Jurkat, Clone E6-1 (cell line): ENCODE results near the gene CA6.
"Not testable (repeated sequence)": the region's sequence is repeated elsewhere in the genome, so short reads cannot be mapped to it uniquely, and the experiment has no call there.

Source experiments
- DNase-seq: peaks from one replicate; pipeline ENCODE4 v3.0.0-alpha.2; 2011; ENCODE audit warnings: low read depth, low spot score
- H3K4me3 ChIP-seq: 2 replicates; pipeline ENCODE4 v1.5.1; 2011; ENCODE audit warnings: mild to moderate bottlenecking, low read length, control low read depth, moderate library complexity

CA6 gene

GRCh38 chr1:8925406-8925805, 20.3 kb upstream of the CA6 start:
- H3K4me3 ChIP-seq: no peak overlapping the region
- no peak for DNase-seq

- H3K4me3 ChIP-seq: no peak overlapping the region
- no peak for DNase-seq
Observed at GRCh38 chr1:8925960-8926359, 19.7 kb upstream of the CA6 start.

- DNase-seq: no peak
- H3K4me3 ChIP-seq: no peak overlapping the region
Observed at GRCh38 chr1:8926707-8927694, 18.7 kb upstream of the CA6 start.

DNA sequence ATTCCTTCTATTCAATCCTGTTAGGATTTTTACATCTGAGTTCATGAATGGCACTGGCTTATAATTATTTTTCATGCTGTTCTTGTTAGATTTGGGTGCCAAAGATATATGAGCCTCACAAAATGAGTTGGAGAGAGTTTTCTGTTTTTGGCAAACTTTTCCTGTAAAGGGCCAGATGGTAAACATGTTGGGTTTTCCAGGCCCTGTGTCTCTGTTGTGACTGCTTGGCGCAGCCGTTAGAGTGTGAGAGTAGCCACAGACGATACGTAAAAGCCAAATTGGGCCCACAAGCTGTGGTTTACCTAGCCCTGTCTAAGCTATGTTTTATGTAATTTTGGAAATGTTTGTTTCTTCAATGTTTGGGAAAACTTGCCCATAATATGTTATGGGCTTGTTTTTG, 15.6 kb upstream of the CA6 start:
- no peak overlapping the region for H3K4me3 ChIP-seq
- DNase-seq: no peak

- not testable (repeated sequence) for H3K4me3 ChIP-seq, DNase-seq
Observed at GRCh38 chr1:8937051-8937450, 8.6 kb upstream of the CA6 start.

- DNase-seq: no peak
- H3K4me3 ChIP-seq: no peak overlapping the region
Observed at GRCh38 chr1:8937701-8938100, 8.0 kb upstream of the CA6 start.

- DNase-seq: no peak
- H3K4me3 ChIP-seq: no peak overlapping the region
Observed at GRCh38 chr1:8938232-8938999, 7.3 kb upstream of the CA6 start.

- H3K4me3 ChIP-seq: no peak overlapping the region
- DNase-seq: no peak
Observed at GRCh38 chr1:8939000-8939265, 6.7 kb upstream of the CA6 start.

- DNase-seq: no peak
- H3K4me3 ChIP-seq: no peak overlapping the region
Observed at GRCh38 chr1:8939362-8939995, 6.2 kb upstream of the CA6 start.

DNA sequence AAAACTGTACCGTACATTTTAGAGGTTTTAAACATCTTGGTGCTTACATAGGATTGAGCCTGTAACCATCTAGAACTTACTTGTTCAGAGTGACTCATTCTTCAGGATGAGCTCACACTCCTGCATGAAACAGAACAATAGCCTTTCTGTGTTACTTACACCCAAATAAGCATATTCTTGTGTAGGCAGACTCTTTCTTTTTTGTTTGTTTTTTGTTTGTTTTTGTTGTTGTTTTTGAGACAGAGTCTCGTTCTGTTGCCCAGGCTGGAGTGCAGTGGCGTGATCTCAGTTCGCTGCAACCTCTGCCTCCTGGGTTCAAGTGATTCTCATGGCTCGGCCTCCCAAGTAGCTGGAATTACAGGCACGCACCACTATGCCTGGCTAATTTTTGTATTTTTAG, 3.8 kb upstream of the CA6 start:
- DNase-seq: no peak
- H3K4me3 ChIP-seq: no peak overlapping the region

- no peak overlapping the region for H3K4me3 ChIP-seq
- DNase-seq: no peak
Observed at GRCh38 chr1:8943498-8944405, 1.9 kb upstream of the CA6 start.

DNA sequence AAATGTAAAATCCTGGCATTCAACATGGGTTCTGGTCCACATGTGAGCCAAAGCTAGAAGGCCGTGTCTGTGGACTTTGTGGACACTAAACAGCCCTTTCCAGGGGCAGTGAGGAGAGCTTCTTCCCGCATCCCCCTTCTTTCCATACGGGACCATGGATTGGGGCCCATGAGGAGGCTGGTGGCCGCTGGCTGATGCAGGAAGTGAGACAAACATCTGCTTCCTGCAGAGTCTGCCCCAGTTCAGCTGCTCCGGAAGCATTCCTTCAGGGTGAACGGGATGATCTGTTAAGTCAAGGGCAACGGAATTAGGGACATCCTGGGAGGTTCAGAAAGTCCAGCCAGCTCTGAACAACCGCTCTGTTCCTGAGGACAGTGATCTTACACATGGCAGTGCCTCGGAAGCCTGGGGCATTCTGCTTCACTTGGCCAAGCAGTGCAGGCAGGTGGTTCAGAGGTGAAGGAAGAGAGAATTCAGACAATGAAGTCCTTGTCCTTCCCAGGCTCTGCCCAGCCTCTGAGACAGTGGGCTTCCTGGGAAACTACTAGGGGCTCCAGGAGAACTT, 1.5 kb downstream of the CA6 start:
- no peak overlapping the region for H3K4me3 ChIP-seq
- no peak for DNase-seq

GRCh38 chr1:8950309-8950708, 4.6 kb downstream of the CA6 start:
- no peak overlapping the region for H3K4me3 ChIP-seq
- DNase-seq: no peak

- H3K4me3 ChIP-seq: no peak overlapping the region
- DNase-seq: no peak
Observed at GRCh38 chr1:8951231-8951630, 5.6 kb downstream of the CA6 start.

DNA sequence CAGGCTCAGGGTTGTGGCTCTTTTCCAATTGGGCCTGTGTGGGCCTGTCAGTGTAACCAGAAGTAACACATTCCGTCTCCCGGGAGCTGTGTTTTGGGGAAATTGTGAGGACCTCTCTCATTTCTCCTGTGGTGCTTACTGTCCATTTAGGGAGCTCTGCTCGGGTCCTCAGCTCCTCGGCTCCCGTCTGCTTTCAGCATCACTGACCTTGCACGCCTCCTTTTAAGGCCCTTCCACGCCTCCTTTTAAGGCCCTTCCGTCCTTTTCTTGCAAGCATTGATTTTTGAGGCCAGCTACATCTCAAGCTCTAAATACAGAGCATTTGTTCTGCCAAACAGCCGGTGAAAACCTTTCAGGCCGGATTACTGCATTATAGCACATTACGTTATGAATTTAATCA, 9.7 kb downstream of the CA6 start:
- no peak overlapping the region for H3K4me3 ChIP-seq
- no peak for DNase-seq

DNA sequence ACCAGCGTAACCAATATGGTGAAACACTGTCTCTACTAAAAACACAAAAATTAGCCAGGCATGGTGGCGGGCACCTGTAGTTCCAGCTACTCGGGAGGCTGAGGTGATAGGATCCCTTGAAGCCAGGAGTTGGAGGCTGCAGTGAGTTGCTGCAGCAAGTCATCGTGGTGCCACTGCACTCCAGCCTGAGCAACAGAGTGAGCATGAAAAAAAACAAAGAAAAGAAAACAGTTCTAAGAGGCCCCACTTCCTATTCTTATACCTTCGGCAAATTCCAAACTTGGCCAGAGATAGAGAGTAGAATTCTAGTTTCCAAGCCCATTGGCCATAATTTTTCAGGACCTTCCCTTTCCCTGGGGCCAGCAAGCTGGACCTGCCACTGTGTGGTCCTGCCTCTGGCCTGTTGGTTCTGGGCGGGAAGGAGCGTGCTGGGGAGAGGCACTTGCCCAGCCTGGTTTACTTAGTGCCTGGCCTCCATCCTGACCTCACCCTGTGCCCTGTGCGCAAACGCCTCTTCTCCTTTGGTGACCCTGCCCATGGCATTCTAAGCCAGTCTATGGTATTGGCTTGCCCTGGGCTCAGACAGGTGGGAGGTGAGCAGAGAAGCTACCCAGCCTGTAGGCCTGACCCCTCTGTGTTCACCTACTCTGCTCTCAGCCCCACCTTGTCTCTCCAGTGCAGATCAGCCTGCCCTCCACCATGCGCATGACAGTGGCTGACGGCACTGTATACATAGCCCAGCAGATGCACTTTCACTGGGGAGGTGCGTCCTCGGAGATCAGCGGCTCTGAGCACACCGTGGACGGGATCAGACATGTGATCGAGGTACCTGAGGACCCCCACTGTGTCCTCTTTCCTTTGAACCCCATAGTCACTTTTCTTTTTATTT, 11.0 kb downstream of the CA6 start:
- no peak for DNase-seq
- H3K4me3 ChIP-seq: no peak overlapping the region

GRCh38 chr1:8962812-8963530, 17.3 kb downstream of the CA6 start:
- no peak overlapping the region for H3K4me3 ChIP-seq
- DNase-seq: peak; percentile 48
